H9 (cell line): Measurements from ENCODE around the gene NKIRAS2. TPM values are rescaled to one million over a fixed set of nuclear protein-coding genes. Genes with fewer than 3 reads are reported as not detected.

Experiments
- DNase-seq: peaks from one replicate; pipeline ENCODE4 v3.0.0-alpha.2; 2017
- H2AFZ ChIP-seq: one replicate; pipeline ENCODE4 v1.6.1; 2013; ENCODE audit warnings: mild to moderate bottlenecking, low read length, control low read depth, moderate library complexity
- H2AK5ac ChIP-seq: 2 replicates; pipeline ENCODE4 v1.6.1; 2013; ENCODE audit warnings: low read length, control low read depth, mixed read lengths; ENCODE audit not compliant: insufficient read length
- H2BK120ac ChIP-seq: one replicate; pipeline ENCODE4 v1.6.1; 2013; ENCODE audit warnings: low read depth, mild to moderate bottlenecking, low read length, control low read depth, inconsistent platforms; ENCODE audit not compliant: poor library complexity, severe bottlenecking
- H2BK12ac ChIP-seq: 2 replicates; pipeline ENCODE4 v1.6.1; 2013; ENCODE audit warnings: low read length, control low read depth, mixed read lengths, low read depth; ENCODE audit not compliant: insufficient read length
- H2BK15ac ChIP-seq: 2 replicates; pipeline ENCODE4 v1.6.1; 2013; ENCODE audit warnings: low read depth, low read length, control low read depth
- H2BK20ac ChIP-seq: one replicate; pipeline ENCODE4 v1.6.1; 2013; ENCODE audit warnings: low read depth, mild to moderate bottlenecking, low read length, control low read depth, inconsistent platforms; ENCODE audit not compliant: poor library complexity, severe bottlenecking
- H2BK5ac ChIP-seq: 2 replicates; pipeline ENCODE4 v1.6.1; 2013; ENCODE audit warnings: low read length, control low read depth, mixed read lengths; ENCODE audit not compliant: insufficient read length
- H3K14ac ChIP-seq: 2 replicates; pipeline ENCODE4 v1.6.1; 2013; ENCODE audit warnings: low read length, control low read depth; ENCODE audit not compliant: insufficient read depth
- H3K18ac ChIP-seq: 2 replicates; pipeline ENCODE4 v1.6.1; 2013; ENCODE audit warnings: low read depth, mild to moderate bottlenecking, mixed read lengths, low read length, control low read depth; ENCODE audit not compliant: insufficient read length
- H3K23ac ChIP-seq: 2 replicates; pipeline ENCODE4 v1.6.1; 2013; ENCODE audit warnings: low read length, control low read depth, mixed read lengths, low read depth; ENCODE audit not compliant: insufficient read length
- H3K23me2 ChIP-seq: 2 replicates; pipeline ENCODE4 v1.6.1; 2013; ENCODE audit warnings: low read depth, mild to moderate bottlenecking, mixed read lengths, low read length, control low read depth; ENCODE audit not compliant: insufficient read length, poor library complexity, severe bottlenecking
- H3K27ac ChIP-seq: 2 replicates; pipeline ENCODE4 v1.5.1; 2013; ENCODE audit warnings: low read length, control low read depth, mixed read lengths, low read depth; ENCODE audit not compliant: insufficient read length
- H3K27me3 ChIP-seq: 2 replicates; pipeline ENCODE4 v1.6.1; 2013; ENCODE audit warnings: low read length, control low read depth, inconsistent platforms; ENCODE audit not compliant: insufficient read depth
- H3K4ac ChIP-seq: 2 replicates; pipeline ENCODE4 v1.6.1; 2013; ENCODE audit warnings: low read depth, mild to moderate bottlenecking, control low read depth, inconsistent platforms, low read length, moderate library complexity
- H3K4me1 ChIP-seq: 2 replicates; pipeline ENCODE4 v1.6.1; 2013; ENCODE audit warnings: low read length, control low read depth, inconsistent platforms; ENCODE audit not compliant: insufficient read depth
- H3K4me2 ChIP-seq: 2 replicates; pipeline ENCODE4 v1.6.1; 2013; ENCODE audit warnings: low read length, control low read depth, mixed read lengths; ENCODE audit not compliant: insufficient read length, insufficient read depth
- H3K56ac ChIP-seq: 2 replicates; pipeline ENCODE4 v1.6.1; 2013; ENCODE audit warnings: low read depth, mild to moderate bottlenecking, mixed read lengths, low read length, control low read depth; ENCODE audit not compliant: insufficient read length
- H3K79me1 ChIP-seq: 2 replicates; pipeline ENCODE4 v1.6.1; 2013; ENCODE audit warnings: low read depth, mild to moderate bottlenecking, moderate library complexity, low read length, control low read depth, inconsistent platforms; ENCODE audit not compliant: insufficient read depth, poor library complexity, severe bottlenecking
- H3K79me2 ChIP-seq: 2 replicates; pipeline ENCODE4 v1.6.1; 2013; ENCODE audit warnings: low read length, control low read depth, inconsistent platforms; ENCODE audit not compliant: insufficient read depth
- H3K9ac ChIP-seq: 2 replicates; pipeline ENCODE4 v1.6.1; 2013; ENCODE audit warnings: low read length, control low read depth, mixed read lengths; ENCODE audit not compliant: insufficient read length; ENCODE audit errors: extremely low read depth
- H3K9me3 ChIP-seq: one replicate; pipeline ENCODE4 v1.6.1; 2013; ENCODE audit warnings: low read depth, low read length, inconsistent platforms; ENCODE audit not compliant: control insufficient read depth
- H3T11ph ChIP-seq: one replicate; pipeline ENCODE4 v1.6.1; 2013; ENCODE audit warnings: mild to moderate bottlenecking, low read length, control low read depth, inconsistent platforms
- H4K20me1 ChIP-seq: one replicate; pipeline ENCODE4 v1.6.1; 2013; ENCODE audit not compliant: control insufficient read depth, insufficient read length, insufficient read depth
- H4K5ac ChIP-seq: 2 replicates; pipeline ENCODE4 v1.6.1; 2013; ENCODE audit warnings: low read depth, mild to moderate bottlenecking, mixed read lengths, low read length, control low read depth; ENCODE audit not compliant: insufficient read length
- H4K8ac ChIP-seq: replicated peaks from 2 replicates; pipeline ENCODE4 v1.6.1; 2013; ENCODE audit warnings: low read length, control low read depth, mixed read lengths, low read depth; ENCODE audit not compliant: insufficient read length
- H4K91ac ChIP-seq: 2 replicates; pipeline ENCODE4 v1.6.1; 2013; ENCODE audit warnings: low read depth, mild to moderate bottlenecking, moderate library complexity, mixed read lengths, low read length, control low read depth; ENCODE audit not compliant: insufficient read length
- H3K27ac Mint-ChIP-seq, 3 experiments: 2 replicates in 2 of 3; 3 replicates in 1 of 3; pipeline ENCODE4 v1.8.0; 2020 to 2021; ENCODE audit warnings: mixed read lengths in 3 of 3, mild to moderate bottlenecking in 1 of 3, moderate library complexity in 1 of 3
- H3K27me3 Mint-ChIP-seq: 2 replicates; pipeline ENCODE4 v1.8.0; 2021; ENCODE audit warnings: low read depth, mild to moderate bottlenecking, moderate library complexity, mixed read lengths
- H3K36me3 Mint-ChIP-seq, 3 experiments: 2 replicates in 2 of 3; 3 replicates in 1 of 3; pipeline ENCODE4 v1.8.0; 2020 to 2021; ENCODE audit warnings: low read depth in 3 of 3, mixed read lengths in 3 of 3; ENCODE audit not compliant: insufficient read depth in 1 of 3
- H3K4me1 Mint-ChIP-seq, 2 experiments: 2 replicates each; pipeline ENCODE4 v1.8.0; 2020; ENCODE audit warnings: mixed read lengths in 2 of 2
- H3K4me3 Mint-ChIP-seq, 2 experiments: 2 replicates in 1 of 2; 3 replicates in 1 of 2; pipeline ENCODE4 v1.8.0; 2020 to 2021; ENCODE audit warnings: mild to moderate bottlenecking in 2 of 2, mixed read lengths in 2 of 2, moderate library complexity in 1 of 2
- H3K9me3 Mint-ChIP-seq, 2 experiments: 2 replicates in 1 of 2; 3 replicates in 1 of 2; pipeline ENCODE4 v1.8.0; 2020; ENCODE audit warnings: mild to moderate bottlenecking in 2 of 2, mixed read lengths in 2 of 2, moderate library complexity in 1 of 2
- WGBS: extraction: QIAGEN DNeasy Blood & Tissue Kit; methylation state at CpG from one replicate; pipeline ENCODE4 v1.1.7; 2013; ENCODE audit warnings: missing lambda C conversion rate, low lambda C conversion rate, mixed read lengths; ENCODE audit not compliant: insufficient read length; ENCODE audit errors: extremely low coverage; 5-methylcytosine and 5-hydroxymethylcytosine counted together
- total RNA-seq: library from RNA; stranded (reverse); gene quantifications from 2 replicates; pipeline ENCODE4 v1.2.1, GENCODE V29; 2021
- TF ChIP-seq, protein P1 (sequence below): fragments of 200-600 bp; sonication (generic); conservative IDR thresholded peaks from 3 replicates; pipeline ENCODE4 v1.8.0; 2021; ENCODE audit warnings: antibody characterized with exemption, mild to moderate bottlenecking

The NKIRAS2 gene
- total RNA-seq, 1 experiment from 2014 or later, result 37.1 TPM

DNA sequence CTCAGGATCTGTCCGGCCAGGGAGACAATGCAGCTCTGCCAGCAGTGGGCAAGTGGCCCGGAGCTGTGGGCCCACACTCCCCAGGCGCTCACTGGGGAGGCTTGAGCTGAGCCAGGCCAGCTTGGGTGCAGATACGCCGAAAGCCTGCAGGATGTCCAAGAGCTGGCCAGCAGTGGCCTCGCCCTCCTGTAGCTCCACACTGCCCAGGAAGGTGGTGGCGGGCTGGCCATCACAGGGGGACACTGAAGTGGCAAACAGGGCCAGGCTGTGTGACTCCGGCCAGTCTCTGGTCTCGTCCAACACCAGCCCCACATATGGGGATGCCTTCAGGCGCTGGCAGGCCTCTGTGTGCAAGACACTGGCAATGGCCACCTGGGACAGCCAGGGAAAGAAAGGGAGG lies 20.9 kb downstream of the NKIRAS2 start:
- no peaks in the 10 kb centered on the region for H3K36me3 Mint-ChIP-seq
- no peak for DNase-seq
- peaks cover 10 to 30% of the 10 kb centered on the region in 2 experiments for H3K4me1 Mint-ChIP-seq
- Histone ChIP-seq H2BK15ac (no peak overlapping the region), H3K9ac (no peak overlapping the region), H4K5ac (no peak overlapping the region), H3K79me1 (no peaks in the 10 kb centered on the region), H2BK120ac (no peak overlapping the region), H3K9me3 (no peaks in the 10 kb centered on the region), H3K56ac (no peak overlapping the region), H3K18ac (no peak overlapping the region), H2BK20ac (no peak overlapping the region), H3K27me3 (no peaks in the 10 kb centered on the region), H3K14ac (no peak overlapping the region; the same call in 1 of the 2 replicates), H3T11ph (no peak overlapping the region), H3K79me2 (no peaks in the 10 kb centered on the region), H3K4me2 (no peak overlapping the region), H4K91ac (no peak overlapping the region), H2AFZ (no peak overlapping the region), H3K27ac (no peak overlapping the region), H3K4ac (no peak overlapping the region), H4K20me1 (no peaks in the 10 kb centered on the region), H2BK5ac (no peak overlapping the region), H2AK5ac (no peak overlapping the region), H4K8ac (no peak overlapping the region), H3K23me2 (no peaks in the 10 kb centered on the region), H2BK12ac (no peak overlapping the region), H3K4me1 (no peaks in the 10 kb centered on the region), H3K23ac (no peak overlapping the region)
- H3K9me3 Mint-ChIP-seq, result no peaks in the 10 kb centered on the region
- H3K27ac Mint-ChIP-seq, result peak overlapping the region in 1 of 3 experiments; percentile 63; a peak in 1 of 7 replicates
- no peak overlapping the region for H3K4me3 Mint-ChIP-seq
- no CpG with 5 or more reads among the region's 10 CpGs for WGBS
- H3K27me3 Mint-ChIP-seq, result no peaks in the 10 kb centered on the region; the same call in 1 of the 2 replicates
- TF ChIP-seq, protein P1, sequence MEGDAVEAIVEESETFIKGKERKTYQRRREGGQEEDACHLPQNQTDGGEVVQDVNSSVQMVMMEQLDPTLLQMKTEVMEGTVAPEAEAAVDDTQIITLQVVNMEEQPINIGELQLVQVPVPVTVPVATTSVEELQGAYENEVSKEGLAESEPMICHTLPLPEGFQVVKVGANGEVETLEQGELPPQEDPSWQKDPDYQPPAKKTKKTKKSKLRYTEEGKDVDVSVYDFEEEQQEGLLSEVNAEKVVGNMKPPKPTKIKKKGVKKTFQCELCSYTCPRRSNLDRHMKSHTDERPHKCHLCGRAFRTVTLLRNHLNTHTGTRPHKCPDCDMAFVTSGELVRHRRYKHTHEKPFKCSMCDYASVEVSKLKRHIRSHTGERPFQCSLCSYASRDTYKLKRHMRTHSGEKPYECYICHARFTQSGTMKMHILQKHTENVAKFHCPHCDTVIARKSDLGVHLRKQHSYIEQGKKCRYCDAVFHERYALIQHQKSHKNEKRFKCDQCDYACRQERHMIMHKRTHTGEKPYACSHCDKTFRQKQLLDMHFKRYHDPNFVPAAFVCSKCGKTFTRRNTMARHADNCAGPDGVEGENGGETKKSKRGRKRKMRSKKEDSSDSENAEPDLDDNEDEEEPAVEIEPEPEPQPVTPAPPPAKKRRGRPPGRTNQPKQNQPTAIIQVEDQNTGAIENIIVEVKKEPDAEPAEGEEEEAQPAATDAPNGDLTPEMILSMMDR, result no peak
